Spinal cord (tissue), 10 donors: ENCODE results near the gene SIGLEC11. TPM values are rescaled to one million over a fixed set of nuclear protein-coding genes. Genes with fewer than 3 reads are reported as not detected.
A peak's percentile ranks its signal among the peaks of the same experiment; 100 is the strongest.
"Not testable (repeated sequence)": the region's sequence is repeated elsewhere in the genome, so short reads cannot be mapped to it uniquely, and the experiment has no call there.

Source experiments
- DNase-seq, 6 donors: peaks; one replicate each; pipeline versions ENCODE4 v3.0.0 to v3.0.0-alpha.2; 2013 to 2015; ENCODE audit warnings: low spot score in 6 of 6, low read depth in 4 of 6
- H3K27ac ChIP-seq: one replicate; pipeline ENCODE4 v1.5.1; 2013; ENCODE audit warnings: low read depth, low read length, control low read depth
- H3K27me3 ChIP-seq: one replicate; pipeline ENCODE4 v1.6.1; 2013; ENCODE audit warnings: low read length; ENCODE audit not compliant: control insufficient read depth, insufficient read depth
- H3K36me3 ChIP-seq: one replicate; pipeline ENCODE4 v1.6.1; 2013; ENCODE audit warnings: low read length; ENCODE audit not compliant: control insufficient read depth, insufficient read depth
- H3K4me1 ChIP-seq: one replicate; pipeline ENCODE4 v1.6.1; 2013; ENCODE audit warnings: low read length; ENCODE audit not compliant: control insufficient read depth, insufficient read depth
- H3K4me3 ChIP-seq: one replicate; pipeline ENCODE4 v1.5.1; 2013; ENCODE audit warnings: low read depth, low read length, control low read depth
- H3K9me3 ChIP-seq: one replicate; pipeline ENCODE4 v1.6.1; 2013; ENCODE audit warnings: low read length; ENCODE audit not compliant: control insufficient read depth, insufficient read depth
- WGBS: methylation state at CpG from one replicate; pipeline ENCODE4 v1.1.5; 2013; ENCODE audit warnings: missing lambda C conversion rate; ENCODE audit not compliant: insufficient coverage; 5-methylcytosine and 5-hydroxymethylcytosine counted together
- polyA plus RNA-seq, 2 donors: library from polyadenylated mRNA; unstranded; fragments of 120-200 nt; gene quantifications; one replicate each; pipeline ENCODE4 v1.2.1, GENCODE V29; 2013; ENCODE audit not compliant: insufficient read length in 2 of 2
- total RNA-seq, 2 donors: library from RNA; depleted of rRNA in 1 of 2; stranded (reverse); fragments of 120-200 nt in 1 of 2; fragments of >200 nt in 1 of 2; gene quantifications; one replicate each; pipeline versions ENCODE4 v1.2.3 to v1.2.4, GENCODE V29; 2013 to 2014
- donor health status: healthy.

SIGLEC11 gene
- total and polyA plus RNA-seq, 4 donors: 0.52 to 1.7 (median 0.86) TPM

GRCh38 chr19:49931293-49932040 is 29.5 kb downstream of the SIGLEC11 start:
- Histone ChIP-seq H3K36me3 (peaks cover 26% of the 10 kb centered on the region), H3K27me3 (no peaks in the 10 kb centered on the region), H3K9me3 (no peaks in the 10 kb centered on the region), H3K27ac (no peak overlapping the region), H3K4me1 (peaks cover 24% of the 10 kb centered on the region), H3K4me3 (no peak overlapping the region)
- WGBS: 100% methylated on average over 2 of the region's 7 CpGs
- DNase-seq: no peak

- no peaks in the 10 kb centered on the region for H3K9me3 ChIP-seq
- no peaks in the 10 kb centered on the region for H3K27me3 ChIP-seq
- peak in 1 of 6 donors; percentile 15 for DNase-seq
- H3K27ac ChIP-seq: no peak overlapping the region
- peaks cover 30% of the 10 kb centered on the region for H3K36me3 ChIP-seq
- 58% methylated on average over 14 of the region's 15 CpGs for WGBS
- peak overlapping the region; percentile 96 for H3K4me3 ChIP-seq
- peaks cover 24% of the 10 kb centered on the region for H3K4me1 ChIP-seq
Measured at GRCh38 chr19:49930483-49931011, 30.4 kb downstream of the SIGLEC11 start.

GRCh38 chr19:49929611-49930482 is 31.1 kb downstream of the SIGLEC11 start:
- Histone ChIP-seq H3K27ac (peak overlapping the region; percentile 98), H3K4me1 (peaks cover 24% of the 10 kb centered on the region)

GRCh38 chr19:49929121-49929610 is 31.8 kb downstream of the SIGLEC11 start, which contains the start of the genes ATF5 and NUP62:
ATF5 (plus strand) TSS chr19:49929205; CDS start chr19:49930851, 1,646 bp downstream.
NUP62 (minus strand) TSS chr19:49929504; CDS start chr19:49909807, 19,697 bp downstream.
- DNase-seq: peak in 3 of 6 donors; percentile 12 to 97 (median 12)
- no peaks in the 10 kb centered on the region for H3K27me3 ChIP-seq
- peaks cover 24% of the 10 kb centered on the region for H3K4me1 ChIP-seq
- no peaks in the 10 kb centered on the region for H3K9me3 ChIP-seq
- H3K27ac ChIP-seq: peak within 1 kb of the TSS; percentile 98
- H3K4me3 ChIP-seq: peak within 1 kb of the TSS; percentile 96
- WGBS: under 1% methylated on average over 47 of the region's 48 CpGs
- H3K36me3 ChIP-seq: peaks cover 42% of the 10 kb centered on the region

More at GRCh38 chr19:49929611-49930482, 31.1 kb downstream of the SIGLEC11 start:
- Histone ChIP-seq H3K4me3 (peak overlapping the region; percentile 96), H3K36me3 (peaks cover 36% of the 10 kb centered on the region), H3K9me3 (no peaks in the 10 kb centered on the region), H3K27me3 (no peaks in the 10 kb centered on the region)
- DNase-seq: peak; percentile 90 to 99 (median 94)
- 2% methylated on average over 39 of the region's 43 CpGs for WGBS

- Histone ChIP-seq H3K9me3 (no peaks in the 10 kb centered on the region), H3K27ac (no peak overlapping the region), H3K36me3 (peaks cover 53% of the 10 kb centered on the region), H3K4me3 (no peak overlapping the region), H3K27me3 (no peaks in the 10 kb centered on the region), H3K4me1 (peaks cover 24% of the 10 kb centered on the region)
- WGBS: 67% methylated on average over 9 of the region's 14 CpGs
- no peak for DNase-seq
Measured at GRCh38 chr19:49927526-49928264, 33.3 kb downstream of the SIGLEC11 start.

GRCh38 chr19:49926515-49926914 is 34.5 kb downstream of the SIGLEC11 start:
- Histone ChIP-seq H3K4me3 (no peak overlapping the region), H3K9me3 (no peaks in the 10 kb centered on the region), H3K27ac (no peak overlapping the region), H3K4me1 (peaks cover 24% of the 10 kb centered on the region), H3K36me3 (peaks cover 63% of the 10 kb centered on the region), H3K27me3 (no peaks in the 10 kb centered on the region)
- WGBS: 94% methylated on average over 6 of the region's 10 CpGs
- no peak for DNase-seq

GRCh38 chr19:49925486-49925885 is 35.5 kb downstream of the SIGLEC11 start:
- DNase-seq: no peak
- H3K27ac ChIP-seq: no peak overlapping the region
- H3K4me1 ChIP-seq: peaks cover 21% of the 10 kb centered on the region
- WGBS: 96% methylated on average over 3 of the region's 5 CpGs
- H3K36me3 ChIP-seq: peaks cover 74% of the 10 kb centered on the region
- H3K27me3 ChIP-seq: no peaks in the 10 kb centered on the region
- no peaks in the 10 kb centered on the region for H3K9me3 ChIP-seq
- no peak overlapping the region for H3K4me3 ChIP-seq

- Histone ChIP-seq H3K36me3 (peaks cover 76% of the 10 kb centered on the region), H3K4me1 (peaks cover 16% of the 10 kb centered on the region)
- not testable (repeated sequence) for H3K27ac ChIP-seq, H3K27me3 ChIP-seq, H3K4me3 ChIP-seq, DNase-seq, H3K9me3 ChIP-seq
- 100% methylated on average over 6 of the region's 13 CpGs for WGBS
Measured at GRCh38 chr19:49924881-49925210, 36.1 kb downstream of the SIGLEC11 start.
